Astrocyte of the spinal cord (primary cell): ENCODE measurements around the gene NRK.
"Not testable (repeated sequence)": the region's sequence is repeated elsewhere in the genome, so short reads cannot be mapped to it uniquely, and the experiment has no call there.

Source experiments
- DNase-seq: peaks from one replicate; pipeline ENCODE4 v3.0.0; 2011; ENCODE audit warnings: low read depth, low spot score
- H3K4me3 ChIP-seq: 2 replicates; pipeline ENCODE4 v1.5.1; 2011; ENCODE audit warnings: low read depth, mild to moderate bottlenecking, low read length, moderate library complexity
- CTCF ChIP-seq: IDR thresholded peaks from 2 replicates; pipeline ENCODE4 v1.5.1; 2012; ENCODE audit warnings: low read depth, mild to moderate bottlenecking, low read length, inconsistent platforms
- in situ Hi-C: cut with HindIII; loops from 2 replicates; pipeline ENCODE4 v1.10.0; 2017; ENCODE audit warnings: low sequenced_read_pairs

Gene NRK

GRCh38 chrX:105972690-105973386 is 150.5 kb downstream of the NRK start:
- in situ Hi-C loops = no loop called here
- DNase-seq = no peak
- no peak overlapping the region for H3K4me3 ChIP-seq
- TF ChIP-seq CTCF = no peak

- H3K4me3 ChIP-seq = no peak overlapping the region
- no peak for TF ChIP-seq CTCF
- DNase-seq = no peak
- in situ Hi-C loops = no loop called here
These were observed 151.0 kb downstream of the NRK start for GRCh38 chrX:105973387-105973739.

- H3K4me3 ChIP-seq = no peak overlapping the region
- in situ Hi-C loops = no loop called here
- TF ChIP-seq CTCF = peak; percentile 20
- peak; percentile 14 for DNase-seq
These were observed 153.0 kb downstream of the NRK start for GRCh38 chrX:105975382-105975781.

- no peak for DNase-seq
- H3K4me3 ChIP-seq = no peak overlapping the region
- in situ Hi-C loops = no loop called here
- TF ChIP-seq CTCF = no peak
These were observed 159.6 kb downstream of the NRK start for GRCh38 chrX:105981772-105982485.

GRCh38 chrX:105988487-105988886 is 166.1 kb downstream of the NRK start:
- DNase-seq, in situ Hi-C loops, H3K4me3 ChIP-seq: not testable (repeated sequence)

- TF ChIP-seq CTCF = no peak
- in situ Hi-C loops = no loop called here
These were observed 177.0 kb downstream of the NRK start for GRCh38 chrX:105999294-105999693.

GRCh38 chrX:106000203-106000602 is 177.9 kb downstream of the NRK start:
- in situ Hi-C loops = no loop called here
- no peak overlapping the region for H3K4me3 ChIP-seq
- TF ChIP-seq CTCF = no peak
- no peak for DNase-seq

More at GRCh38 chrX:105999294-105999693, 177.0 kb downstream of the NRK start:
- no peak for DNase-seq
- no peak overlapping the region for H3K4me3 ChIP-seq

- in situ Hi-C loops, DNase-seq, H3K4me3 ChIP-seq: not testable (repeated sequence)
These were observed 178.3 kb downstream of the NRK start for GRCh38 chrX:106000609-106001008.
